GM10266 (cell line): ENCODE measurements around the gene VPS13D.

Source experiments
- DNase-seq: peaks from one replicate; pipeline ENCODE4 v3.0.0; 2012; ENCODE audit errors: extremely low spot score
- TF ChIP-seq, protein P1 (sequence below): IDR thresholded peaks from 2 replicates; pipeline ENCODE4 v1.5.1; 2012; ENCODE audit warnings: mild to moderate bottlenecking, low read depth; ENCODE audit not compliant: control insufficient read depth, insufficient read depth; ENCODE audit errors: missing control alignments

Gene VPS13D

GRCh38 chr1:12348113-12348512 is 118.3 kb downstream of the VPS13D start:
- TF ChIP-seq, protein P1, sequence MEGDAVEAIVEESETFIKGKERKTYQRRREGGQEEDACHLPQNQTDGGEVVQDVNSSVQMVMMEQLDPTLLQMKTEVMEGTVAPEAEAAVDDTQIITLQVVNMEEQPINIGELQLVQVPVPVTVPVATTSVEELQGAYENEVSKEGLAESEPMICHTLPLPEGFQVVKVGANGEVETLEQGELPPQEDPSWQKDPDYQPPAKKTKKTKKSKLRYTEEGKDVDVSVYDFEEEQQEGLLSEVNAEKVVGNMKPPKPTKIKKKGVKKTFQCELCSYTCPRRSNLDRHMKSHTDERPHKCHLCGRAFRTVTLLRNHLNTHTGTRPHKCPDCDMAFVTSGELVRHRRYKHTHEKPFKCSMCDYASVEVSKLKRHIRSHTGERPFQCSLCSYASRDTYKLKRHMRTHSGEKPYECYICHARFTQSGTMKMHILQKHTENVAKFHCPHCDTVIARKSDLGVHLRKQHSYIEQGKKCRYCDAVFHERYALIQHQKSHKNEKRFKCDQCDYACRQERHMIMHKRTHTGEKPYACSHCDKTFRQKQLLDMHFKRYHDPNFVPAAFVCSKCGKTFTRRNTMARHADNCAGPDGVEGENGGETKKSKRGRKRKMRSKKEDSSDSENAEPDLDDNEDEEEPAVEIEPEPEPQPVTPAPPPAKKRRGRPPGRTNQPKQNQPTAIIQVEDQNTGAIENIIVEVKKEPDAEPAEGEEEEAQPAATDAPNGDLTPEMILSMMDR, result no peak
- no peak for DNase-seq

DNA sequence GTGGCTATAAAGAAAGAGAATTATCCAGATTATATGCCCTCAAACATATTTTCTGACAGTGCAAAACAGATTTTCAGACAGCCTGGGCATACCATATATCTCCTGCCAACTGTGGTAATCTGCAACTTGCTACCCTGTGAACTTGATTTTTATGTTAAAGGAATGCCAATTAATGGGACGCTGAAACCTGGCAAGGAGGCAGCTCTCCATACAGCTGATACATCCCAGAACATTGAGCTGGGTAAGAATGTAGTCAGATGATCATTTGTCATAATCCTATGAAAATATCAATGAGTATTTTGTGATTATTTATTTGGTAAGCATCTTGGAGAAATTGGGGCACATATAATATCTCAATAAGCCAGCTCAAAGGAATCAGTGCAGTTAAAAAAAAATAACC is 124.2 kb downstream of the VPS13D start:
- TF ChIP-seq, protein P1, result no peak
- no peak for DNase-seq

GRCh38 chr1:12356004-12356890 is 126.4 kb downstream of the VPS13D start:
- DNase-seq, result no peak

GRCh38 chr1:12358499-12358898 is 128.7 kb downstream of the VPS13D start:
- TF ChIP-seq, protein P1, result no peak

More at GRCh38 chr1:12356004-12356890, 126.4 kb downstream of the VPS13D start:
- TF ChIP-seq, protein P1, result no peak

GRCh38 chr1:12359359-12360133 is 129.7 kb downstream of the VPS13D start:
- no peak for DNase-seq
- TF ChIP-seq, protein P1, result no peak

More at GRCh38 chr1:12358499-12358898, 128.7 kb downstream of the VPS13D start:
- no peak for DNase-seq

DNA sequence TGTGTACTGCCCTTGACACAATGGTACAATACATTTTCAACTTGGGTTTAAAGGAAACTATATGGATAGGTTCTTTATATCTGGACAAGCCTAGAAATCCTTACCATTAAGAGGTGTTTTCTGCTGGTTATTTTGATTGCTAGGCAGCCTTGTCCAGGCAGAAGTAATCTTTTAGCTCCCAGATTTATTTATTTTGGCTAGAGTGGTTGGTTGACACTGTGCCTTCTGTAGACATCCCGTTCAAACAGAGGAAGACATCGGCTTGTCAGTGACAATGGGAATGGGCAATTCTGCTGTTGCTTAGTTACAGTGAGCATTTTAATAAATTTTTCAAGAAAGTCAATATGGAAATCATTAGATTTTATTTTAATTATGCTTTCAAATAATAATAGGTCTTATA is 138.8 kb downstream of the VPS13D start:
- DNase-seq, result no peak
- TF ChIP-seq, protein P1, result no peak
